Tibial artery (tissue), 4 donors: ENCODE results near the gene FAM219B.
"Not testable (repeated sequence)": the region's sequence is repeated elsewhere in the genome, so short reads cannot be mapped to it uniquely, and the experiment has no call there.

ENCODE experiments used
- DNase-seq, 2 donors: peaks; one replicate each; pipeline ENCODE4 v3.0.0-alpha.2; 2019
- H3K27ac ChIP-seq, 2 donors: fragments of 200-600 bp; sonication (generic) in 1 of 2; 1 replicate in 1 of 2; 2 replicates in 1 of 2; pipeline ENCODE4 v1.5.1; 2018 to 2019; ENCODE audit warnings: mild to moderate bottlenecking in 1 of 2
- H3K27me3 ChIP-seq, 2 donors: fragments of 200-600 bp; sonication (generic) in 1 of 2; one replicate each; pipeline versions ENCODE4 v1.5.1 to v1.6.0; 2016 to 2019
- H3K36me3 ChIP-seq, 3 donors: fragments of 200-600 bp; sonication (generic) in 2 of 3; one replicate each; pipeline ENCODE4 v1.5.1; 2016 to 2019; ENCODE audit warnings: mild to moderate bottlenecking in 2 of 3
- H3K4me1 ChIP-seq, 4 donors: fragments of 200-600 bp; sonication (generic) in 2 of 4; 1 replicate in 3 of 4; 2 replicates in 1 of 4; pipeline ENCODE4 v1.5.1; 2016 to 2019
- H3K4me3 ChIP-seq, 2 donors: fragments of 200-600 bp; sonication (generic) in 1 of 2; 1 replicate in 1 of 2; 2 replicates in 1 of 2; pipeline ENCODE4 v1.5.1; 2018 to 2019; ENCODE audit warnings: mild to moderate bottlenecking in 2 of 2
- H3K9me3 ChIP-seq, 3 donors: fragments of 200-600 bp; sonication (generic) in 1 of 3; one replicate each; pipeline ENCODE4 v1.5.1; 2016 to 2019
- intact Hi-C: fragments of 100-400 bp; cut with DNase I; formaldehyde crosslinking; loops from one replicate; pipeline ENCODE4 v1.15.0; 2023; ENCODE audit warnings: low total_unique reads
- TF ChIP-seq, protein P1 (sequence below), 2 experiments: fragments of 200-600 bp in 1 of 2; fragments of 450-650 bp in 1 of 2; IDR thresholded peaks; one replicate each; pipeline ENCODE4 v1.5.1; 2017 to 2019; ENCODE audit warnings: antibody characterized with exemption in 2 of 2, mild to moderate bottlenecking in 1 of 2, moderate library complexity in 1 of 2

Gene FAM219B

DNA sequence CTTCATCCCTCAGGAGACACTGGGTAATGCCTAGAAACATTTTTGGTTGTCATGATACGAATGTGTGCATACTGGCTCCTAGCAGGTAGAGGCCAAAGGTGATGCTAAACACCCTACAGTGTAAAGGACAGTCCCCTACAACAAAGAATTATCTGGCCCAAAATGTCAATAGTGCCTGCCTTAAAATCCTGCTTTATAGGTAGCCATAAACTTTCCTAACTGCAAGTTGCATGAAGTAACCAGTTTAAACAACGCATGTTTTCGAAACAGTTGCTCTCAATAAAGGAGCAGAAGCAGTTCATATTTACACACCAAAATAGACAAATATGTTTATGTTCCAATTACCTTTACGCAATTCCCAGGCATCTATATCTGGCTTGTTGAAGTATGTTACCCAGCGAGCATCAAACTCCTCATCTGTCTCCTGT is 22.1 kb upstream of the FAM219B start:
- peaks cover 32 to 68% (median 35%) of the 10 kb centered on the region in 3 donors for H3K36me3 ChIP-seq
- no peaks in the 10 kb centered on the region for H3K4me1 ChIP-seq
- H3K27me3 ChIP-seq: no peaks in the 10 kb centered on the region
- no peak overlapping the region for H3K27ac ChIP-seq
- no peaks in the 10 kb centered on the region for H3K9me3 ChIP-seq
- TF ChIP-seq, protein P1, sequence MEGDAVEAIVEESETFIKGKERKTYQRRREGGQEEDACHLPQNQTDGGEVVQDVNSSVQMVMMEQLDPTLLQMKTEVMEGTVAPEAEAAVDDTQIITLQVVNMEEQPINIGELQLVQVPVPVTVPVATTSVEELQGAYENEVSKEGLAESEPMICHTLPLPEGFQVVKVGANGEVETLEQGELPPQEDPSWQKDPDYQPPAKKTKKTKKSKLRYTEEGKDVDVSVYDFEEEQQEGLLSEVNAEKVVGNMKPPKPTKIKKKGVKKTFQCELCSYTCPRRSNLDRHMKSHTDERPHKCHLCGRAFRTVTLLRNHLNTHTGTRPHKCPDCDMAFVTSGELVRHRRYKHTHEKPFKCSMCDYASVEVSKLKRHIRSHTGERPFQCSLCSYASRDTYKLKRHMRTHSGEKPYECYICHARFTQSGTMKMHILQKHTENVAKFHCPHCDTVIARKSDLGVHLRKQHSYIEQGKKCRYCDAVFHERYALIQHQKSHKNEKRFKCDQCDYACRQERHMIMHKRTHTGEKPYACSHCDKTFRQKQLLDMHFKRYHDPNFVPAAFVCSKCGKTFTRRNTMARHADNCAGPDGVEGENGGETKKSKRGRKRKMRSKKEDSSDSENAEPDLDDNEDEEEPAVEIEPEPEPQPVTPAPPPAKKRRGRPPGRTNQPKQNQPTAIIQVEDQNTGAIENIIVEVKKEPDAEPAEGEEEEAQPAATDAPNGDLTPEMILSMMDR (IDR thresholded peaks at IDR 0.05): no peak
- H3K4me3 ChIP-seq: no peak overlapping the region
- intact Hi-C loops: no loop called here
- DNase-seq: no peak

DNA sequence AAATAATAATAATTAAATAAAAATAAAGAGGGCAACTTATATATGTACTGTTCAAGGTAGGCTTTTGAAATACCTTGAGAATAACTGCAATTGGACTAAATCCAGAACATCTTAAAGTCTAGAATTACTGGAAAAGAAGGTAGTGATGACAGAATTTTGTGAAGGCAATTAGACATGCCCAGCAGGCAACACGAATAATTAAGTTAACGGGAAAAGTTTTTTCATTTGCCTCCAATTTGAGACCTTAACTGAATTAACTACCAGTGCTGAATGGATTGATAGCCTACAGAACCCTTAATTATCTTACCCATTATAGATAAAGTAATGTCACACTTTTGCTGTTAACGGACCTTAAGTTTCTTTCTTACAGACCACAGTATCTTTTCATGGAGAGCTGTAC is 17.9 kb upstream of the FAM219B start:
- Histone ChIP-seq H3K4me1 (no peaks in the 10 kb centered on the region), H3K4me3 (no peak overlapping the region), H3K27me3 (no peaks in the 10 kb centered on the region), H3K27ac (no peak overlapping the region), H3K36me3 (peaks cover 71 to 96% (median 75%) of the 10 kb centered on the region in 3 donors), H3K9me3 (no peaks in the 10 kb centered on the region)
- no peak for DNase-seq
- TF ChIP-seq, protein P1 (IDR thresholded peaks at IDR 0.05): no peak
- intact Hi-C loops: no loop called here

DNA sequence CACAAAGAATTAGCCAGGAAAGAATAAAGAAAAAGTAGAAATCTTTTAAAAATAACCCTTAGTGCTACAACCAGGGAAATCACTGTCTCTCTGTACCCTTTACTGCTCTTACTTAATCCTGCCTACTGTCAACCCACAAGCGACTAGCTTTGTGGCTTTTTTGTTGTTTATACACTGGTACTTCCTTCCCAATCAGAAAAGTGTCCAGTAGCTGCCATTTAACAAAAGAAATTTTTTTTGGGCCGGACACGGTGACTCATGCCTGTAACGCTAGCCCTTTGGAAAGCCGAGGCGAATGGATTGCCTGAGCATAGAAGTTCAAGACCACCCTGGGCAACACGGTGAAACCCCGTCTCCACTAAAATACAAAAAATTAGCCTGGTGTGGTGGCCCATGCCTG is 13.8 kb upstream of the FAM219B start:
- Histone ChIP-seq H3K27ac (no peak overlapping the region), H3K36me3 (peaks cover 62 to 100% (median 85%) of the 10 kb centered on the region in 3 donors), H3K9me3 (no peaks in the 10 kb centered on the region), H3K27me3 (no peaks in the 10 kb centered on the region), H3K4me3 (no peak overlapping the region), H3K4me1 (no peaks in the 10 kb centered on the region)
- intact Hi-C loops: no loop called here
- no peak for DNase-seq
- TF ChIP-seq, protein P1 (IDR thresholded peaks at IDR 0.05): no peak

DNA sequence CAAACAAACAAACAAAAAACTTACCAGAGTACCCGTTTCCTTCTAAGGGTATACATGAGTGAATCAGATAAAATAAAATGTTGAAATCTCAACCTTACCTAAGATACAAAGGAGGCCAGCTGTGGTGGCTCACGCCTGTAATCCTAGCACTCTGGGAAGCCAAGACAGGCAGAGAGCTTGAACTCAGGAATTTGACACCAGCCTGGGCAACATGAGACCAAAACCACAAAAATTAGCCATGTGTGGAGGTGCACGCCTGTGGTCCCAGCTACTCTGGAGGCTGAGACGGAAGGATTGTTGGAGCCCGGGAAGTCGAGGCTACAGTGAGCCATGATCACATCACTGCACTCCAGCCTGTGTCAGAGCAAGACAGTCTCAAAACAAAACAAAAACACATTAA is 11.0 kb upstream of the FAM219B start:
- no peaks in the 10 kb centered on the region for H3K9me3 ChIP-seq
- H3K4me3 ChIP-seq: no peak overlapping the region
- peaks cover 50 to 98% (median 75%) of the 10 kb centered on the region in 3 donors for H3K36me3 ChIP-seq
- DNase-seq: no peak
- intact Hi-C loops: no loop called here
- no peaks in the 10 kb centered on the region for H3K27me3 ChIP-seq
- no peak overlapping the region for H3K27ac ChIP-seq
- TF ChIP-seq, protein P1 (IDR thresholded peaks at IDR 0.05): no peak
- no peaks in the 10 kb centered on the region for H3K4me1 ChIP-seq

DNA sequence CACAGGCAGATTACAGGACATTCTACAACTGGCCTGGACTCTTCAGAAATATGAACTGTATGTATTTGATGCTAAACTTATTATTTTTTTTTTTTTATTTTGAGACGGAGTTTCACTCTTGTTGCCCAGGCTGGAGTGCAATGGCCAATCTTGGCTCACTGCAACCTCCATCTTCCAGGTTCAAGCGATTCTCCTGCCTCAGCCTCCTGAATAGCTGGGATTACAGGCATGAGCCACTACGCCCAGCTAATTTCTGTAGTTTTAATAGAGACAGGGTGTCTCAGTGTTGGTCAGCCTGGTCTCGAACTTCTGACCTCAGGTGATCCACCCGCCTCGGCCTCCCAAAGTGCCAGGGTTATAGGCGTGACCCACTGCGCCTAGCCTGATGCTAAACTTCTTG is 7.1 kb upstream of the FAM219B start:
- not testable (repeated sequence) for H3K27ac ChIP-seq, H3K27me3 ChIP-seq, H3K9me3 ChIP-seq, DNase-seq, H3K4me1 ChIP-seq, H3K4me3 ChIP-seq
- H3K36me3 ChIP-seq: peaks cover 16 to 75% (median 43%) of the 10 kb centered on the region in 3 donors
- intact Hi-C loops: loop anchor here (2.0 kb wide), 1 partner anchor 43 kb away; the partner anchor contains the start of gene RPP25

DNA sequence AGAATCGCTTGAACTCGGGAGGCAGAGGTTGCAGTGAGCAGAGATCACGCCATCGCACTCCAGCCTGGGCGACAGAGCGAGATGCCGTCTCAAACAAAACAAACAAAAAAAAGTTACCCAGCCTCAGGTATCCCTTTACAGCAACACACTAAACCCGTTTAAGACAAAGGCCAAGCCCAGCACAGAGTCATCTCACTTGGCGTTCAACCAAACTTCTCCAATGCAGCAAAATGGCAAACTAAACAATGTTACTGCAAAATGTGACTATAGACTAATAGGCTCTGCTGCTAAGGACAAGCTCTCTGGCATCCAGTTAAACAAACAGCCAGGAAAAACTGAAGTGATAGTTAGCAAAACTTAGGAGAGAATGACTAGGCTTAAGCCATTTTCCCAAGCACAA is 6.4 kb upstream of the FAM219B start:
- intact Hi-C loops: loop anchor here (2.0 kb wide), 1 partner anchor 44 kb away; the partner anchor contains the start of gene RPP25
- TF ChIP-seq, protein P1 (IDR thresholded peaks at IDR 0.05): no peak
- Histone ChIP-seq H3K27ac (no peak overlapping the region), H3K4me3 (no peak overlapping the region), H3K9me3 (no peaks in the 10 kb centered on the region), H3K4me1 (no peaks in the 10 kb centered on the region), H3K27me3 (no peaks in the 10 kb centered on the region), H3K36me3 (peaks cover 8 to 67% (median 36%) of the 10 kb centered on the region in 3 donors)
- no peak for DNase-seq
